Right lobe of liver (tissue), 4 donors: Measurements from ENCODE around the gene CYBRD1.

ENCODE experiments used
- CTCF ChIP-seq, 4 donors: fragments of 200-600 bp in 3 of 4; fragments of 450-650 bp in 1 of 4; IDR thresholded peaks; one replicate each; pipeline versions ENCODE4 v1.5.1 to v1.8.0; 2016 to 2022; ENCODE audit warnings: antibody characterized with exemption in 4 of 4, mild to moderate bottlenecking in 2 of 4
- POLR2A ChIP-seq: fragments of 450-650 bp; IDR thresholded peaks from one replicate; pipeline ENCODE4 v1.6.1; 2017; ENCODE audit warnings: antibody characterized with exemption, mild to moderate bottlenecking
- donor health status: DM: no; HTN: no; CAD: no.
- donor health status: DM: no; HTN: no; CAD: no.
- donor health status: DM: no; HTN: yes; CAD: no.

- TF ChIP-seq CTCF (IDR thresholded peaks at IDR 0.05) (no peak), POLR2A (no peak)
These were observed 464 bp downstream of the CYBRD1 start for GRCh38 chr2:171522788-171523087.
